ENCODE results near the gene UBXN4.
"Not testable (repeated sequence)": the region's sequence is repeated elsewhere in the genome, so short reads cannot be mapped to it uniquely, and the experiment has no call there.

Gene UBXN4

DNA sequence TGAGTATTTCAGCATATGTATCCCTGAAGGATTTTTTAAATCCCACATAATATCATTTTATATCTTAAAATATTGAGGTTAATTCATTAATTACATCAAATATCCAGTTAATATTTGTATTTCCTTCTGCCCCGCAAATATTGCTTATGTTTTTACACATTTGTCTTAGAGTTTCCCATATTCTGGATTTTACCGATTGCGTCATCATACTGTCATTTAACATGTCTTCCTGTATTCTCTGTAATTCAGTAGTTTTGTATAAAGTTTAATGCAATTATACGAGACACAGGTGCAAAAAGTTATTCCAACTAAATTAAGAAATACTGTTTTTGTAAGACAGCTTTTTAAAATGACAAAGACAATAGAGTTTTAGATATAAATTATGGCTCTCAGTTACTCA, 33.5 kb upstream of the UBXN4 start:
- H3K9me3 ChIP-seq, result no peaks in the 10 kb centered on the region
- no peak overlapping the region for H3K4me3 ChIP-seq (ENCODE audit: low read depth, low read length)
- no peaks in the 10 kb centered on the region for H3K27me3 ChIP-seq
- TF ChIP-seq, protein P1, sequence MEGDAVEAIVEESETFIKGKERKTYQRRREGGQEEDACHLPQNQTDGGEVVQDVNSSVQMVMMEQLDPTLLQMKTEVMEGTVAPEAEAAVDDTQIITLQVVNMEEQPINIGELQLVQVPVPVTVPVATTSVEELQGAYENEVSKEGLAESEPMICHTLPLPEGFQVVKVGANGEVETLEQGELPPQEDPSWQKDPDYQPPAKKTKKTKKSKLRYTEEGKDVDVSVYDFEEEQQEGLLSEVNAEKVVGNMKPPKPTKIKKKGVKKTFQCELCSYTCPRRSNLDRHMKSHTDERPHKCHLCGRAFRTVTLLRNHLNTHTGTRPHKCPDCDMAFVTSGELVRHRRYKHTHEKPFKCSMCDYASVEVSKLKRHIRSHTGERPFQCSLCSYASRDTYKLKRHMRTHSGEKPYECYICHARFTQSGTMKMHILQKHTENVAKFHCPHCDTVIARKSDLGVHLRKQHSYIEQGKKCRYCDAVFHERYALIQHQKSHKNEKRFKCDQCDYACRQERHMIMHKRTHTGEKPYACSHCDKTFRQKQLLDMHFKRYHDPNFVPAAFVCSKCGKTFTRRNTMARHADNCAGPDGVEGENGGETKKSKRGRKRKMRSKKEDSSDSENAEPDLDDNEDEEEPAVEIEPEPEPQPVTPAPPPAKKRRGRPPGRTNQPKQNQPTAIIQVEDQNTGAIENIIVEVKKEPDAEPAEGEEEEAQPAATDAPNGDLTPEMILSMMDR (IDR thresholded peaks at IDR 0.05; ENCODE audit: low read depth, low read length), result no peak
- DNase-seq, result no peak
- no peaks in the 10 kb centered on the region for H3K4me1 ChIP-seq
- no peaks in the 10 kb centered on the region for H3K36me3 ChIP-seq

DNA sequence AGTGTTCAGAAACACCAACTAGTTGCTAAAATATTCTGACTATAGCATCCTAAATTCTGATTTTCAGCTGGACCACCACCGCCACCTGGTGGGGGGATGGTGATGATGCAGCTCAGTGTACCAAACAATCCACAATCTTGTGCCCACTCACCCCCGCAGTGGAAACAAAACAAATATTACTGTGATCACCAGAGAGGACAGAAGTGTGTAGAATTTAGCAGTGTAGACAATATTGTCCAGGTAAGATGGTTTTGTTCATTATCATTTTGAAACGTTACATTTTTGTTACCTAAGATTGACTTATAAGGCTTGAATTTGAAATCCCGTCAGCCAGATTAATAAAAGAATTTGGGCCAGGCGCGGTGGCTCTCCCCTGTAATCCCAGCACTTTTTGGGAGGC, 31.7 kb upstream of the UBXN4 start:
- TF ChIP-seq, protein P1 (IDR thresholded peaks at IDR 0.05; ENCODE audit: low read depth, low read length), result peak; percentile 82
- Histone ChIP-seq H3K27me3 (no peaks in the 10 kb centered on the region), H3K36me3 (no peaks in the 10 kb centered on the region), H3K4me3 (ENCODE audit: low read depth, low read length) (no peak overlapping the region), H3K4me1 (no peaks in the 10 kb centered on the region), H3K9me3 (no peaks in the 10 kb centered on the region)
- DNase-seq, result peak; percentile 41

DNA sequence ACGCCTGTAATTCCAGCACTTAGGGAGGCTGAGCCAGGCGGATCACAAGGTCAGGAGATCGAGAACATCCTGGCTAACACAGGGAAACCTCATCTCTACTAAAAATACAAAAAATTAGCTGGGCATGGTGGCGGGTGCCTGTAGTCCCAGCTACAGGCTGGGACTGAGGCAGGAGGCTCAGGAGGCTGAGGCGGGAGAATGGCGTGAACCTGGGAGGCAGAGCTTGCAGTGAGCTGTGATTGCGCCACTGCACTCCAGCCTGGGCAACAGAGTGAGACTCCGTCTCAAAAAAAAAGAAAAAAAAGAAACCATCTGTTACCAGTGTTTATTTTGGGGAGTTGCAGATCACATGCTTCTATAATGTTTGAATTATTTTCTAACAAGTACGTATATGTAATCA, 26.6 kb upstream of the UBXN4 start:
- not testable (repeated sequence) for H3K9me3 ChIP-seq; H3K4me1 ChIP-seq; H3K4me3 ChIP-seq (ENCODE audit: low read depth, low read length); DNase-seq; H3K27me3 ChIP-seq; H3K36me3 ChIP-seq

DNA sequence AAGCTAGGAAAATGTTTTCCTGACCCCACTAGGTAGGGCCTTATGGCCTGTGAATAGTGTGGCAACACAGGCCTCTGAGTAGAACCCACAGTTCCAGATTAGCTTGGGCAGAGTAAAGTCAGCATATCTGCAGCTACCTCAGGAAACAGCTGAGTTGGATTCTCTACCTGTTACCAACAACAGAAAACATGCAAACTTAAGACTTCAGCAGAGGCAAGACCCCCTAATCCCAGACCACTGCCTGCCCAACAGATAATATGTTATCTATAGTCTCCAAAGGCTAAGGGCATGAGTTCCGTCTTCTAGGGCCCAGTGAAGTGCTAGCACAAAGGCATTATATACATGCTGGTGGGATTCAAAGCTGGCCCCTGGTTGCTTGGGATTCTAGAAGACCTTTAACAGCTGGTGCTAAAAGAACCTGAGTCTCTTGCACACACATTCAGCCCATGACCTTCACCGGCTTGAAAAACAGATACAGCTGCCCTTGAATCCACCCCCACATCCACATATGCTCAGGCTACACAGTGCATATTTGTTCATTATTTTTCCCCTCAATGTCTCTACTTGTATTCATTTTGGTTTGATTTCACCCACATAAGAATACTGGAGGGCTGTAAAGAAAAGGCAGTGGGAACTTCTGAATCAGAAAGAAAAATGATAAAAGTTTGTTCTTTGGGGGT, 13.5 kb upstream of the UBXN4 start:
- Histone ChIP-seq H3K36me3 (no peaks in the 10 kb centered on the region), H3K4me1 (no peaks in the 10 kb centered on the region), H3K9me3 (no peaks in the 10 kb centered on the region), H3K27me3 (no peaks in the 10 kb centered on the region), H3K4me3 (ENCODE audit: low read depth, low read length) (no peak overlapping the region)
- TF ChIP-seq, protein P1 (IDR thresholded peaks at IDR 0.05; ENCODE audit: low read depth, low read length), result no peak
- no peak for DNase-seq

DNA sequence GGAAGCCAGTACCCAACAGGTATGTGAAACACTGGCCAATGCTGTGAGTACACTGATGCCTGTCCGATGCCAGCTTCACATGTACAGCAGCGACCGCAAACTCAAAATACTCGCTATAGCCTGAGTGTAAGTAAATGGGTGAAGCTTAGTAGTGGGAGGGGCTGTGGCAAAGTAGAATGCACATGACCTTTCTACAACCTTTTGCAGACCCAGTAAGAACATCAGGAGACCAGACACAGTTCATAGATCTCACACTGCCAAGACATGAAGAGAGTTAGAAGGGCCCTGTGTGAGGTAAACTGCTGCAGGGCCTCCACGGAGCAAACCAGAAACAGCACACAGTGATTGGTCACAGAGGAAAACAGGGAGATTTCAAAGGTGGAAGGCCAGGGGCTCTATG, 9.1 kb upstream of the UBXN4 start:
- Histone ChIP-seq H3K4me3 (ENCODE audit: low read depth, low read length) (no peak overlapping the region), H3K27me3 (no peaks in the 10 kb centered on the region), H3K9me3 (no peaks in the 10 kb centered on the region), H3K4me1 (no peaks in the 10 kb centered on the region), H3K36me3 (no peaks in the 10 kb centered on the region)
- DNase-seq, result no peak
- TF ChIP-seq, protein P1 (IDR thresholded peaks at IDR 0.05; ENCODE audit: low read depth, low read length), result no peak

DNA sequence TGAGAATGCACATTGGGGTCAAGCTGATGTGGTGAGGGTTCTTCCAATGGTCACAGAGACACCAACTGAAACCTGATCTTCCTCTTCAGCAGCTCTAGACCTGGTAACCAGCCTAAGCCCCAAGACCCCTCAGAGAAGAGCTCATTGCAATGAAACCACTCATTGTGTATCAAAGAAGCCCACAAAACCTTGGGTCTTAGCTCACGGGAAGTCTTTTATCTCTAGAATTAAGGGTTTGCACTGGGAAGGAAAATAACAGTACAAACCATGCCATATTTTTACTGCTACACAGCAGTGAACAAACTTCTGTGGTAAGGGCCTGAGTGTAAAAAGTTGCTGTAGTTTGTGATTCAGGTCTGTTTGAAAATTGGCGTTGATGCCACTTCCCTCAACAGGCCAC, 8.6 kb upstream of the UBXN4 start:
- no peaks in the 10 kb centered on the region for H3K27me3 ChIP-seq
- TF ChIP-seq, protein P1 (IDR thresholded peaks at IDR 0.05; ENCODE audit: low read depth, low read length), result no peak
- no peaks in the 10 kb centered on the region for H3K4me1 ChIP-seq
- no peak for DNase-seq
- H3K9me3 ChIP-seq, result no peaks in the 10 kb centered on the region
- H3K4me3 ChIP-seq (ENCODE audit: low read depth, low read length), result no peak overlapping the region
- H3K36me3 ChIP-seq, result no peaks in the 10 kb centered on the region

Data from BE2C (cell line).